ENCODE data around the gene OR7D2.

Gene OR7D2

GRCh38 chr19:9178901-9179300 is at the start of gene OR7D2:
Gene OR7D2, plus strand, starts transcription at chr19:9178979. Its CDS starts 6,803 bp downstream, at chr19:9185782.
- in situ Hi-C loops (cut with HindIII; ENCODE audit: low sequenced_read_pairs): no loop called here

- in situ Hi-C loops (cut with HindIII; ENCODE audit: low sequenced_read_pairs): no loop called here
Measured at GRCh38 chr19:9130965-9131364, 47.8 kb upstream of the OR7D2 start.

GRCh38 chr19:9132422-9132821 is 46.4 kb upstream of the OR7D2 start:
- in situ Hi-C loops (cut with HindIII; ENCODE audit: low sequenced_read_pairs): no loop called here

DNA sequence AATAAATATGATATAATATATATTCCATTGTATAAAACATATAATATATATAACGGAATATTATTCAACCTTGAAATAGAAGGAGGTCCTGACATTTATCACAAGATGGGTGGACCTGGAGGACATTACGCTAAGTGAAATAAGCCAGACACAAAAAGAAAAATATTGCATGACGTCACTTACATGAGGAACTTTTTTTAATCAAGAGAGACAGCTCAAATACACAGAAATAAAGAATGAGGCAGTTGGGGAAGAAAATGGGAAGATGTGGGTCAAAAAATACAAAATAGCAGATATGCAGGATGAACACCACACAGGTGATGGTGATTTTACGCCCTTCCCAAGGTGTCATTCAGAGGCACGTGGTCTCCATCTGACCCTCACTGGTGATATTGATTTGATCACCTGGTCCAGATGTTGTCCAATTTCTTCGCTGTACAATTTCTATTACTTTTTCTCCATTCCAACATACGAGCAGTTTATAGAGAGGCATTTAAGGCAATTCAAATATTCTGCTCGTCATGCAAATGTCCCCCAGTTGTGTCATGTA is 39.1 kb upstream of the OR7D2 start:
- in situ Hi-C loops (cut with HindIII; ENCODE audit: low sequenced_read_pairs): no loop called here

DNA sequence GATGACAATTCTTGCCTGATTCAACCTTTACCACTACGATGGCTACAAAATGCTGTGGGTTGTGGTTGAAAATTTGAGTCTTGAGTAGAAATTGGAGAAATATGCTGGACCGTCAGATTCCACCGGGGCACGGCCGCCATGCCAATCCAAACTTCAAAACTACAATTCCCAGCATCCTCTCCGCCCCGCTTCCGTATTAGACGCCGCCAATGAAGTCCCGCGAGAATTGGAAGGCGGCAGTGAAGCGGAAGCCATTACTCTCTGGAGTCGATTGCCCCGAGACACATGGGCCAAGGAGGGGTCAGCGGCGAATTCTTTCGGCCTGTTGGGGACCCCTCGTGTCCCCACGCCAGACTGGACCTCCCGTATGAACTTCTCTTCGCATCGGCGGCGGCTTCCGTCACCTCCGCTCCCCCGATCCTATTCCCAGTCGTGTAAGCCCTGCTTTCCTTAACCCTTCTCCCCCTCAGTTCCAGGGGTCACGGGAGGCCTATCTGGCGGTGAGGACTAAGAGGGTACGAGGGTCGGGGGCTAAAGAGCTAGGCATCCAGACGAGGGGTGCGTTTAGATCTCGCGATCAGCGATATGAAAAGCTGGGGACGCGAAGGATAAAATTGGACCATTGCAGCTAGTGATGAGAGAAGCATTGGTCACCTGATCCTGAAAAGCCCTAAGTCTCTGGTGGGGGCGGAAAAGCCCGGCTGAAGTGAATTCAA is 38.5 kb upstream of the OR7D2 start, which contains the start of gene ZNF317:
ZNF317 (plus strand) TSS at position 239 of the 716 bp plus-strand sequence. CDS start 15,620 bp downstream, outside the sequence.
- in situ Hi-C loops (cut with HindIII; ENCODE audit: low sequenced_read_pairs): no loop called here

DNA sequence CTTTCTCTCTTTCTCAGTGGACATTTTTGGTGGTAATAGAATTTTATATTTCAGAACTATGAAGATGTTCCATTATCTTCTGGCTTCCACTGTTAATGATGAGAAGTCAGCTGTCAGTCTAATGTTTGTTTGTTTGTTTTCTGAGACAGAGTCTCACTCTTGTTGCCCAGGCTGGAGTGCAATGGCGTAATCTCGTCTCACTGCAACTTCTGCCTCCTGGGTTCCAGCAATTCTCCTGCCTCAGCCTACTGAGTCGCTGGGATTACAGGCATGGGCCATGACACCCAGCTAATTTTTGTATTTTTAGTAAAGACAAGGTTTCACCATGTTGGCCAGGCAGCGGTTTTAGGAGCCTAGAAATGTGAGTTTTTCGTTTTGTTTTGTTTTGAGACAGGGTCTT is 33.9 kb upstream of the OR7D2 start:
- in situ Hi-C loops (cut with HindIII; ENCODE audit: low sequenced_read_pairs): no loop called here

DNA sequence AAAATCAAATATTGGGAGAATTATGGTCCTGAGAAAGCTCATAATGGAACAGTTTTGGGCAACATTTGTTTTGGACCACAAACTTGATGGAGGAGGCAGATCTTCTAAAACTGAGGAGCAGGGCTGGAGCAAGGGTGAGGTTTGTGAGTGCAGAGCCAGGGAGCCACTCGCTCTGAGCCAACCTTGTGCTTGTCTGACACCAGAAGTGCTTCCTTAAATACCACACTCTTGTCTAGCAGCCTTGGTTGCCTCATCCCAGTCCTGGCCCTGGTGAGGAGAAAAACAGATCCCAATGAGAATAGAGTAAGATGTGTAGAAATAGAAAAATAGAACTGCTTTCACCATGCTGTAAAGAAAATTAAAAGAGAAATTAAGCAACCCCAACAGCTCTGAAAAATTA is 31.9 kb upstream of the OR7D2 start:
- in situ Hi-C loops (cut with HindIII; ENCODE audit: low sequenced_read_pairs): no loop called here

- in situ Hi-C loops (cut with HindIII; ENCODE audit: low sequenced_read_pairs): no loop called here
Measured at GRCh38 chr19:9148697-9149096, 30.1 kb upstream of the OR7D2 start.

DNA sequence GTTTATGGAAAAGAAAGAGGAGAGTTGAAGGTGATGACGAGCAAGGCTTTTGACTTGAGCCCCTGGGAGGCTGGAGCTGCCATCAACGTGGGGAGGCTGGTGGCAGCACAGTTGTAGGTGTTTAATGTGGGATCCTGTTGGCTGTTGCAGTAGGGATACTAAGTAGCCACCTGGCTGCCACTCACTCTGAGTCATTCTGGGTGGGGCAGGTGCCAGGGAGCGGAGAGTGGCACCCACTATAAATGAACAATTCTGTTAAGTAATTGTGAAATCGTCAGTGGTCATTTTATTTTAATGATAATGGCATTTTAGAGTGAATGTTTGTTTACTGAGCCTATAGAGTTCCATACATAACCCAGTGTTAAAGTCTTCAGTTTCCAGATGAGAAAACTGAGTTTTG is 28.8 kb upstream of the OR7D2 start:
- in situ Hi-C loops (cut with HindIII; ENCODE audit: low sequenced_read_pairs): no loop called here

DNA sequence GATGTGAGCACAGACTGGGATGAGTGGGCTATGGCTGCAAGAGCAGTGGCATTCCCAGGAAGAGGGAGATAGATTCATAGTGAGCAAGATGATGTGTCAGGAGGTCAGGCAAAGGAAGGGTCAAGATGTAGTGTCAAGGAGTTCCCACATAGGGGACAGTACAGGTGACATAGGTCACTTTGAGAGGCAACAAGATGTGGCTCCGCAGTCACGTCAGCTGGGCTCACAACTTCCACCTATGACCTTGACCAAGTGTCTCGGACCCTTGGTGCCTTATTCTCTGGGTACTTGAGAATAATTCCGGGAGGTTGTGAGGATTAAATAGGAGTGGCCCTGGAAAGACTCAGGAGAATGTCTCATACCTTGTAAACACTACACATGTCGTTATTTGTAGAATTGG is 28.1 kb upstream of the OR7D2 start:
- in situ Hi-C loops (cut with HindIII; ENCODE audit: low sequenced_read_pairs): no loop called here

GRCh38 chr19:9151367-9151766 is 27.4 kb upstream of the OR7D2 start:
- in situ Hi-C loops (cut with HindIII; ENCODE audit: low sequenced_read_pairs): no loop called here

GRCh38 chr19:9155591-9155990 is 23.2 kb upstream of the OR7D2 start:
- in situ Hi-C loops (cut with HindIII; ENCODE audit: low sequenced_read_pairs): no loop called here

DNA sequence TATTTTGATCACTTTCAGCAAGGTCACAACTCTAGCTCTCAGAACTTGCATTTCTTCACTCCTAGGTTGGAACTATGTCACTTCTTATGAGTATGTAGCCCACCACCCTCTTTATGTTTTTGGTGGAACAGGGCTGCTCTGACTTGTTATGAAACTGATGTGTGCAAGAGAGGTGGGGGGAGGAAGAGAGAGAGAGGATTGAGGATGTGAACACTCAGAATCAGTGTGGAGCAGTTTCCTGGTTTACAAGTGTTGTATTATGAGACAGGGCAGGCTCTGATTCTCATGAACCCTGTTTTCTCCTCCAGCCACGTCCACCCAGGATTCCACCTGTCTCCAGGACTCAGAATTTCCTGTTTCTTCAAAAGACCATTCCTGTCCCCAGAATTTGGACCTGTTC is 22.5 kb upstream of the OR7D2 start:
- in situ Hi-C loops (cut with HindIII; ENCODE audit: low sequenced_read_pairs): no loop called here

DNA sequence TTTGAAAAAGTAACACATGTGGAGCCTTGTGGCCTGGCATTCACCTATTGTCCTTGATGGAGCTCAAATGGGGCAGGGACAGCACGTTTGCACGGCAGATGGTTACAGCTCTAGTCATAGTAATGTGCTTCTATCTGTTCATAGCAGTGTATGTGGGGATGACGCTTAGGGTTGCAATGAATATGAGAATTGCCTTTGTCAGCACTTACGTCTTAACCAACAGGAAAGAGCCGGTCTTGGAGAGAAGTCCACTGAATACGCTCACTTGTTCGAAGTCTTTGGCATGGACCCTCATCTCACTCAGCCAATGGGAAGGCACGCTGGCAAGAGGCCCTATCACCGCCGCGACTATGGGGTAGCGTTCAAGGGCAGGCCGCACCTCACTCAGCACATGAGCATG is 18.9 kb upstream of the OR7D2 start:
- in situ Hi-C loops (cut with HindIII; ENCODE audit: low sequenced_read_pairs): no loop called here

DNA sequence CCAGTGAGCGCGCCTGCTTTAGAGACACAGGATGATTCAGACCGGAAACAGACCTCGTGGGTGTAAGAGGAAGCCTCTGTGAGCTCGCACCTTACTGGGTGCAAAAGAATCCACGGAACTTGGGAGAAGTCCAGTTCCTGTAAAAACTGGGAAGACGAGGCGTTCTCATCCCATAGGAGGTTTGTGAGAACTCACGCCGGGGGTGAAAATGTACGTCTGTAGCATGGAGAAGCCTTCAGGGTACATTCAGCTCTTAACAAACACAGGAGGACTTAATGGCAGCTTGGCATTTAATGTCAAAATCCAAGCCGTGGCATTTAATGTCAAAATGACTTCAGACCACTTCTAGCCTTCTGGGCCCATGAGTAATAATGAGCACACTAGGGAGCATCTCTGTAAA is 17.4 kb upstream of the OR7D2 start:
- in situ Hi-C loops (cut with HindIII; ENCODE audit: low sequenced_read_pairs): no loop called here

DNA sequence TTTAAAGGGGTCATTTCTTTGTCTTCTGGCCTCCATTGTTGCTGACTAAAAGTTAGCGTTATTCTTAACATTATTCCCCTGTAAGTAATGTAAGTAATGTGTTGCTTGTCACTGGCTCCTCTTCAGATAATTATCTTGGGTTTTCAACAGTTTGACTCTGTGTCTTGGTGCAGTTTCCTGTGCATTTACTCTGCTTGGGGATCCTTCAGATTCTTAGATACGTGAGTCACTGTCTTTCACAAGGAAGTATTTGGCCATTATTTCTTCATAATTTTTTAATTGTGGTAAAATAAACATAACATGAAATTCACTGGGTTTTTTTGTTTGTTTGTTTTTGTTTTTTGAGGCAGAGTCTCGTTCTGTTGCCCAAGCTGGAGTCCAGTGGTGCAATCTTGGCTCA is 13.5 kb upstream of the OR7D2 start:
- in situ Hi-C loops (cut with HindIII; ENCODE audit: low sequenced_read_pairs): no loop called here

- in situ Hi-C loops (cut with HindIII; ENCODE audit: low sequenced_read_pairs): no loop called here
Measured at GRCh38 chr19:9166846-9167245, 11.9 kb upstream of the OR7D2 start.

DNA sequence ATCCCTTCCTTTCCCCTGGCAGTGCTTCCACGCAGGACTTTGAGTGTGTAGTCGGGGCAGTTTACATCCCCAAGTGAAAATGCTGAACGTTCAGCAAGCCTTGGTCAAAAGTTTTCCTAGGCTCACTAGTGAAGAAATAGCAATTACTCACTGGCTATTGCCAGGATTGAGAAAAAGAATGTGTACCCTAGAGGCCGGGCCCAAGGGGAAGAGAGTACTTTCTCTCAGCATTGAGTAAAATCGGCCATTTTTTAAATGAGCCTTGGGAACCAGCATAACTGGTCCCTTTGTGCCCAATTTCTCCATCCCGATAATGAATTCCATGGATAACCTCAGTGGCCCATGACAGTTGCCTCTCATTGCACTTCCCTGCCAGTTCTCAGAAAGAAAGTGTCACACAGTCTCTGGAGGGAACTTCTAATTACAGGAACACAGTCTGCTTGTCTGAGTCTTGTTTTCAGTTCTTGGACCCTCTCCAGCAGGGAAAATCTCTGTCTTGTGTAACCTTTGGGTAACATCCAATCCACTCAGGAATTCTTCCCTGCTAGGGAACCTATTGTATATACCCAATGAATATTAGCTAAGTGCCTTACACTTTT is 7.3 kb upstream of the OR7D2 start:
- in situ Hi-C loops (cut with HindIII; ENCODE audit: low sequenced_read_pairs): no loop called here

DNA sequence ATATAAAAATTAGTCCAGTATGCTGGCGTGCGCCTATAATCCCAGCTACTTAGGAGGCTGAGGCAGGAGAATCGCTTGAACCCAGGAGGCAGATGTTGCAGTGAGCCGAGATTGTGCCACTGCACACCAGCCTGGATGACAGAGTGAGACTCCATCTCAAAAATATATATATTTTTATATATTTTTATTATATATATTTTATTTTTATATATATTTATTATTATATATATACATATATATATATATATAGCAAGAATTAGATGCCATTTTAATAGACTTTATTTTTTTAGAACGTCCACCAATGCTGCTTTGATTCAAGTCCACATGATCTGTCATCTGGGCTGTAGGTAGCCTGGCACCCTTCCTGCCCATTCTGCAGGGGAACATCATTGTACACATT is 3.5 kb upstream of the OR7D2 start:
- in situ Hi-C loops (cut with HindIII; ENCODE audit: low sequenced_read_pairs): no loop called here

DNA sequence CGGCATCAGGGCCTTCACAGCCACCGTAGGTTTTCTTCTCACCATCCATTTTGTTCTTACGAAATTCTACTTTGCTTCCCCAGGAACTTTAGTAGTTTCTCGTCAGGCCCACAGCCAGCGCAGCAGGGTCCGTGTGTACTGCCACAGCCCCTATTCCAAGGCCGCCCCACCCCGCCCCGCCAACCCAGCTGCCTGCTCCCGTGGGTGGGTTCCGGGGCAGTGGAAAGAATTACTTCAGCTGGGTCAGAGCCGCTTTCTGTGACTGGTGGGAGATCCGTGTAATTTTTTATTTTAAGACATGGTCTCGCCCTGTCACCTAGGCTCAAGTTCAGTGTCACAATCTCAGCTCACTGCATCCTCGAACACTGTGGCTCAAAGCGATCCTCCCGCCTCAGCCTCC is 4.2 kb downstream of the OR7D2 start:
- in situ Hi-C loops (cut with HindIII; ENCODE audit: low sequenced_read_pairs): no loop called here

GRCh38 chr19:9187191-9187590 is 8.4 kb downstream of the OR7D2 start:
- in situ Hi-C loops (cut with HindIII; ENCODE audit: low sequenced_read_pairs): no loop called here

DNA sequence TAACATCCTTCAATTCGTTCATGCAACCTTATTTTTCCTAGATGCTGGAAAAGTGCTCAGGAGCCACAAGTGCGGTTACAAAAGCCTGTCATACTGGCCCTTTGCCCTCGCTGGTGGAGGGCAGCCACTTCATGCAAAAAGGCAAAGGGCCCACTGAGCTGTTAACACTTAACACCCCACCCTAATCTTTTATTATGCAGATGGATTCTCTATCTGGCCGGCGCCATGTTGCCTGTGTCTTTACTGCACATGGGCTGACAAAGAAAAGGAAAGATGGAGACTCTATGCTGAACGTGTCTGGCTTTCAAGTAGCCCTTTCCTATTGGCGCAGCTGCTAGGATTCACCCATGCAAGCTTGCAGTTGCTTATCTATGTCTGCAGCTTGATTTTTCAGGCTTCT is 10.8 kb downstream of the OR7D2 start:
- in situ Hi-C loops (cut with HindIII; ENCODE audit: low sequenced_read_pairs): no loop called here
